GM11168 (cell line): Measurements from ENCODE around the gene SHISA6.
"Not testable (repeated sequence)": the region's sequence is repeated elsewhere in the genome, so short reads cannot be mapped to it uniquely, and the experiment has no call there.

ENCODE experiments used
- in situ Hi-C: fragments of 300-500 bp; cut with MboI; formaldehyde crosslinking; loops from one replicate; pipeline ENCODE4 v1.12.0; 2022; ENCODE audit warnings: low sequenced_read_pairs; ENCODE audit not compliant: unreplicated experiment

SHISA6 gene

DNA sequence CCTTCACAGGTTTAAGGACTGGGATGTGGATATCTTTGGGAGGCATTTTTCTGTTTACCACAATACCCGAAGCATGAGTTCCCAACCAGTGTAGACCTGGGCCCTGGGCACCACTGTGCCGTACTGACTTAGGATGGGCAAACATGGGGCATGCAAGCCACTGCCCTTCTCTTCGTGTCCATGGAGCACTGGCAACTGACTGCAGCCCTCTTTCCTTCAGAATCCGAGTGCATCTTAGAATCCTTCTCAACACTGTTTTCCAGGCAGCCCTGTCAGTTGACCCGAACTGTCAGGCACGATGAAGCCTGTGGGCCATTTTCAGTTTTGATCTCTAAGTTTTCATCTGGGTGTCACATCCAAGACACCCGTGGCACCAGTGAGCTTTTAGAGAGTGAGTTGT, 59.2 kb downstream of the SHISA6 start:
- in situ Hi-C loops: no loop called here

DNA sequence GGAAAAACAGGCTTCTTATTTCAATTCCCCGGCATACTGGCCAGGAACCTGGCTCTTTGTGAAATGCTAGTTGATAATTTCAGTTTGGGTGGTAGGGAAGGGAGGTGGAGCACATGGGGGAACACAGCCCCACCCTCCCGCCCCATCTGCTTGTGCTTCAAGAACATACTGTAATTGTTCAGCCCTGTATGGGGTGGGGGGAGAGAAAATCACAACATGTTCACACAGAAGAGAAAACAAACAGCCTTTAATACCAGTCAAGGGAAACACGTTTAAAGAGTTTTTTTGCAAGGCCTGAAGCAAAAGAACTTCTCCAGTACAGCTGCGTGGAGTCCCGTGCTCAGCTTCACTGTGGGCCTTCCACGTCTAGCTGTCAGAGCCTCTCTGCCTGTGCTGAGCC, 59.7 kb downstream of the SHISA6 start:
- in situ Hi-C loops: no loop called here

DNA sequence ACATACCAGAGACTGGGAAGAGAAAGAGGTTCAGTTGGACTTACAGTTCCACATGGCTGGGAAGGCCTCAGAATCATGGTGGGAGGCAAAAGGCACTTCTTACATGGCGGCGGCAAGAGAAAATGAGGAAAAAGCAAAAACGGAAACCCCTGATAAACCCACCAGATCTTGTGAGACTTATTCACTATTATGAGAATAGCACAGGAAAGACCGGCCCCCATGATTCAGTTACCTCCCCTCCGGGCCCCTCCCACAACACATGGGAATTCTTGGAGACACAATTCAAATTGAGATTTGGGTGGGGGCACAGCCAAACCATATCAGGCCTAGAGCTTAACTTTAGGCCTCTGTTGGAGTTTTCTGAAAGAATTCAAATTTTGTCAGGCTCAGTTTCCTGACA, 60.9 kb downstream of the SHISA6 start:
- in situ Hi-C loops: not testable (repeated sequence)

DNA sequence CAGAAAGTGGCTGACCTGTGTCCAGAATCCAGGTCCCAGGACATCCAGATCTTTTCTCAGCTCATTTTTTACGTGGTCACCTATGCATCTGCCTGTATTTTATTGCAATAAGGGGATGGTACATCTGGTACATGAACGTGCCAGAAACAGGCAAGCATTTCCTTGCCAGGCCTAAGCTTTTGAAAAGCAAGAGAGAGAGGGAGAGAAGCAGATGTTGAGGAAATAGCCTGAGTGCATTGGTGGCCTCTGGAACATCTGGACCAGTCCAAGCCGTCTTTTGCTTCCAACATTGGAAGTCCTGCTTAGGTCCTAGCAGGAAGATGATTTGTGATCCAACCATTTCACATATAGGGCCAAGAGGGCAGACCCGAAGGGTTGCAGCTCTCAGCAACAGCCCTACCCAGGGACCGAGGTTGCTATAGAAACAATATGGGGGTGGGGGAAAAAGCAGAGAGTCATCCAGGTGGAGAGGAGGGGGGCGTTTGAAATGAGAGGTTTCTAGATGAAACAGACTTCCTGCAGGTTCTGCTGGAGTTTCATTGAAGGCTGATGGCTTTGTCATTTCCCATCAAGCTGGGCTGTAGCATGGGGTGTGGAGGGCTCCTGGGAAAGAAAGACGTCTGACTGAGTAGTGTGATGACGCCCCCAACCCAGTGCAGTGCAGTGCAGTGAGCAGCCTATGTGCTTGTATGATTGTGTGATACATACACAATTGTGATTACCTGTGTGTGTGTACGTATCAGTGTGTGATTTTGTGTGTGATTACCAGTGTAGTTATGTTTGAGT, 61.6 kb downstream of the SHISA6 start:
- in situ Hi-C loops: no loop called here

DNA sequence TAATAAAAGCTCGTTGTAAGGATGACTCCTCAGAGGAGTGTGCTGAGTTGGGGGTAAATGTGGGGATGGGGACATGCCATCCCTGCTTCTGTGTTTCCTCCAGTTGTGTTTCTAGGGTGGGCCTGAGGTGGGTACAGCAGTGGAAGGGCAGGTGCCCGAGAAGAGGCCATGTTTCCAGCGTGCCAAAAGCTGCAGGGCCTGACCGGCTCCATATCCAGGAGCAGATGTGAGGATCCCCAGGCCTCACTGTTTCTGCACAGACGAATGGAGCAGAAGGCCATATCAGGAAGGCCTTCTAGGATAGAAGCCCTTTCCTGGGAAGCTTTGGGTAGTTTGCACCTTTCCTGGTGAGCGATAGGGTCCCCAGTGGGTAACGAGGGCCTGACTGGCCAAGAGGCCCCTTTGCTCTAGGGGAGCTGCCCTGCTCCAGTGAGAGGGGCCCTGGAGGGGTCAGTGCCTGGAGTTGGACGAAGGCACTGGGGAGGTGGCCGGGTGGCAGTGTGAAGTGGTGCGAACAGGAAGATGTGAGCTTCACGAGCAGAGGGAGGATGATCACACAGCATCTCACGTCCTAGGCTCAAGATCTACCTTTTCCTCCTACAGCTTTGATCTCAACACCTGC, 62.9 kb downstream of the SHISA6 start:
- in situ Hi-C loops: no loop called here

DNA sequence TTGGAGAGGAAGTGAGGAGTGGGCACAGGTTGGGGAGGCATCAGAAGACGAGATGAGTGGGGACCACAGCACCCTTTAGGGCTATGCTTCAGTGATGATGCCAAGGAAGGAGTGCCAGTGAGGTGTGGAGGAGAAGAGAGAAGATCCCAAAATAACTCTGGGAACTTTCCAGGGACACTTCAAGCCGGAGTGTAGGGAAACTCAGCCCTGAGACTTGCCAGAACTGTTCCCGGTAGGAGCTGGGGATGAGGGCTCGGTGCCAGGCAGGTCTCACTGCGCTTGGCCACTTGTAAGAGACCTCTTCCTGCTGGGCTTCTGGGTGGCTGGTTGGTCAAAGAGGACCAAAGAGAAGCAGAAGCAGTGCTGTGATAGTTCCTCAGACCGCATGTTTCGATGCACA, 63.6 kb downstream of the SHISA6 start:
- in situ Hi-C loops: no loop called here

DNA sequence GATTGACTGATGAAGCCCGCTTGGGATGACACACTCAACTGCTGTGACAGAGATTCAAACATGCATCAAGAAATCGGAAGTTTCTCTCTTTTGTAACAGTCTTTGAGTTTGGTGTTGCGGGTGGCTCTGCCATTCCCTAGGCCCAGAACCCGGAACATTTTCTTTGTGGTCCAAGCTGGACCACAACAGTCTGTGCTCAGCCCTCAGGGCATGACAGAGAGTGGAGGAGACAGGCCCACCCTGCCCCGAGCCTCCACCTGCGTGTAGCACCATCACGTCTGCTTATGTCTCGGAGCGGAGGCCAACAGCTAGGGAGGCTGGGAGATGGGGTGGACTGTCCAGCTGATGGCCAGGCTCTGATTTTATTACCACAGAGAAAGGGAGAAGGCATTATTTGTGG, 64.5 kb downstream of the SHISA6 start:
- in situ Hi-C loops: no loop called here

DNA sequence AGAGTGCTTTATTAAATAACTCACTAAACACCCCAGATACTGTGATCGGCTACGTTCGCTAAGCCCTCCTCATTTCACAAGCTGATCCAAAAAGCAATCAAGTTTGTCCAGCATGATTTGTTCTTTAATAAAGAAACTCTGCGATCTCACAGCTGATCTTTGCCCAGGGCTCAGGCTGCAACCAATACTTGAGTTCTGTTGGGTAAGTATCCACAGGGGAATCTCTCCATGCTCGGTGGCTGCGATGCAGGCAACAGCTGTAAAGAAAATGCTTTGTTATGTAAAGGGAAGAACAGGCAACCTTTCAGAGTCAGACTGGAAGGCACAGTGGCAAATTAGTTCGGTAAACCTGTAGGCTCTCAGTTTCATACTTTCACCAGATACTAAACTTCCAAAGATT, 67.5 kb downstream of the SHISA6 start:
- in situ Hi-C loops: no loop called here

DNA sequence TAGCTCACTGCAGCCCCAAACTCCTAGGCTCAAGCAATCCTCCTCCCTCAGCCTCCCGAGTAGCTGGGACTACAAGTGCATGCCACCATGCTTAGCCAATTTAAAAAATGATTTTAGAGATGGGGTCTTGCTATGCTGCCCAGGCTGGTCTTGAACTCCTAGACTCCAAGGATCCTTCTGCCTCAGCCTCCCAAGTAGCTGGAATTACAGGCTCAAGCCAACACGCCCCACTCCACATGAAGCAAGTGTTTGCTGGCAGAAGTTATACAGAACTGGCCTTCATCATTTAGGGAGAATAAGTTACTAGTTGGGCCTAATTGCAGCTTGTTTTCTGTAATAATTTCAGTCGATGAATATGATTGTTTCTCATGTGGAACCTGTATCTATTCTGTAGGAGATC, 68.0 kb downstream of the SHISA6 start:
- in situ Hi-C loops: no loop called here

DNA sequence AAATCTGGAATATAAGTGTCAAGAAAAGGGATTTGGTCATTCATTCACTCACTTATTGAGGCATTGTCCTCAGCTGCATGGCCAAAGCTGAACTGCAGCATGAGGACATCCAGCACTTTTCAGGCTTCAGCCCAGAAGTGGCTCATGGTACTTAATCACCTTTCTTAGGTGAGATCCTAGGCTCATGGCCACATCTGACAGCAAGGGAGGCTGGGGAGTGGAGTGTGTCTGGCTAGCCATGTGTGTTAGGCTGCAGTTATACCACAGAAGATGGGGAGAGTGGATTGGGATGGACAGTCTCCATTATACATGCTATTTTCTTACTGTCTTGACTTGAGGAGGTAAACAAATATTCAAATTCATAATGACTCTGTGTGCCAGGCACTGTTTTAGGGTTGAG, 68.8 kb downstream of the SHISA6 start:
- in situ Hi-C loops: no loop called here

DNA sequence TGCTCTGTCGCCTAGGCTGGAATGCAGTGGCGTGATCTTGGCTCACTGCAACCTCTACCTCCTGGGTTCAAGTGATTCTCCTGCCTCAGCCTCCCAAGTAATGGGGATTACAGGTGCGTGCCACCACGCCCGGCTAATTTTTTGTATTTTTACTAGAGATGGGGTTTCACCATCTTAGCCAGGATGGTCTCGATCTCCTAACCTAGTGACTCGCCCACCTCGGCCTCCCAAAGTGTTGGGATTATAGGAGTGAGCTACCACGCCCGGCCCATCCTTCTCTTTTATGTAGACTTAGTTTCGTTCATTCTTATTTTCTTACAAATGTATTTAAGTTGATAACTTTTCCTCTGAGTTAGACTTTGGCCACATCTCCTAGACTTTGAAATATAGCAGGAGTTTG, 75.4 kb downstream of the SHISA6 start:
- in situ Hi-C loops: not testable (repeated sequence)

DNA sequence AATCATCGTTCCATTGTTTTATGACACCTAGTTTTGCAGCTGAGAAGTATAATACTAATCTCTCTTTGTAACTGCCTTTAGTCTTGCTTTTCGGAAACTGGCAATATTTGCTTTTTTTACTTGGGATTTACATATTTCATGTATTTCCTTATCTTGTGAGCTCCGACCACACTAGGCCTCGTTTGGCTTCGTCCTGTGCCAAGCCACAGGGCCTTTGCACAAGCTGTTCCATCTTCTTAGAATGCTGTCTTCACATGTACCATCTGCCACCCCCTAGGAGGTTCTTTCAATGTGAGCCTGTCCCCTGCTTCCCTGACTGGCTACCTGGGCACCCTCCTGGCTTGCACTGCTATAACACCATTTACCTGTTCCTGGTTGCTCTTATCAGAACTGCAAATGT, 77.2 kb downstream of the SHISA6 start:
- in situ Hi-C loops: no loop called here

DNA sequence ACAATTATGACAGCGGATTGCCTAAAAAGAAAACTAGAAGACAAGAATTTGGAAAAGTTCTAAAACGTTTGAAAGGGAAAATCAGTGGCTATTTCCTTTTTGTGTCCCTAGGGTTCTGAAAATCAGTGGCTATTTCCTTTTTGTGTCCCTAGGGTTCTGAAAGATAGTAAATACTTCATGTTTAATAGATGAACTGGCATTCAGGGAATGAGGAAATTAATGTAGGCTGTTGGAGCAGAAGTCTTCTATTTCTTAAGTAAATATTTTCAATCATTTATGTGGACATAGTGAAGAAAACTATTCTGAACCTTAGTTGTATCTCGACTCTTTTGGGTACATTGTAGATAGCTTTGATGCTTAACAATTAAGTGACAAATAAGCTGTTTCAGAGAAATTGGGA, 78.9 kb downstream of the SHISA6 start:
- in situ Hi-C loops: no loop called here

DNA sequence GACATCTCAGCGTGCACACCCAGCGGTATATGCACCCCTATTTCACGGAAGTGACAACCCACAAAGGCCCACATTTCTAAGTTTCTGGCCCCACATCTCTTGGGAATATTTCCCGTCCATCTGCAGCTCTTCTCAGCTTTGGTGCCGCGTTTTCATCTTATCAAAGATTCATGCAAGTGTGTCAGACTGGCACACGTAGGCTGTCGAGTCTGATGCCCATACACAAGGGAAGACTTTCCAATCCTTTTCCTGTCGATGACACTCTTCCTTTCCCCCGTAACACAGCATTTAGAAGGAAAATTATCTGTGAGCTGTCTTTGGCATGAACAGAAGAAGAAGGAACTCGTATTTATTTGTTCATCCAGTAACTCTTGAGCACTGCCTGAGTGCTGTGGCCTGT, 83.0 kb downstream of the SHISA6 start:
- in situ Hi-C loops: no loop called here

DNA sequence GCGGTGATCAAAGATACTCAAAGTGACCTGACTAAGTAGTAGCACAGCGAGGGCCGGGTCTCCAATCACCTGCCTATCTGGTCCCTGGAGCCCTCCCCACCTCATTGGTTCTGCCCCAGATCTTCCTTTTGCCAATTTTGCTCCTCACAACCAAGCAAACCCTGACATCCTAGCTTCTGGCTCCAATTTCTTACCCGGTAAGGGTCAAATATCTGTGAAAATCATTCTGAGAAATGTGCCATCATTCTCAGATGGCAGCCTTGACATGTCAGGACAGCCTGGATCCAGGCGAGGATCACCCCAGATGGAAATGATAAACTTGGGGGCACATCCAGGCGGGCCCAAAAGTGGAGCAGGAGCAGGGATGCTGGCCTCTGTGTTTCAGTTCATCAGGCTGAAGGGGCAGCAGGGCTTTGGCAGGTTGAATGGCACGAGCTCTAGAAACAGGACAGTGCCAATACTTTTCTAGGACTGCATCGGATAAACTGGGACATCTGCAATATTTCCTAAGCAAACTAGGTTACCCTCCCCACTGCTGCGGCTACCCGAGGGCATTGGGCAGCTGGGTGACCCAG, 83.9 kb downstream of the SHISA6 start:
- in situ Hi-C loops: no loop called here

DNA sequence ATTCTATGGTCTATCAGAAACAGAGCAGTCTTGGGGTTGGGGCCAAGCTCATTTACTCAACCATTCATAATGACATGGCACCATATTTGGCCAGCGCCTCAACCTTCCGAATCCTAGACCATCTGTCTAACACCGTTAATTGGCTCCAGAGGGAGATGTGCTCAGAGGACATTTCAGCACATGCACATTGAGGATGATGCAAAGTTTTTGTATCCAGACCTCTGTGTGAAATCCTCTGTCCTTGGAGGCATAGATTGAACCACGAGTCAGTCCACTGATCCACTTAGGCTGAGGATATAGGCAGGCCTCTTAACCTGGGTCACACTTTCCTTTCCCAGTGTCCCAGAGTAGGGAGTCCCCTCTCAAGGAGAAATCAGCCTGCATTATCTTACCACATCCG, 85.5 kb downstream of the SHISA6 start:
- in situ Hi-C loops: no loop called here

DNA sequence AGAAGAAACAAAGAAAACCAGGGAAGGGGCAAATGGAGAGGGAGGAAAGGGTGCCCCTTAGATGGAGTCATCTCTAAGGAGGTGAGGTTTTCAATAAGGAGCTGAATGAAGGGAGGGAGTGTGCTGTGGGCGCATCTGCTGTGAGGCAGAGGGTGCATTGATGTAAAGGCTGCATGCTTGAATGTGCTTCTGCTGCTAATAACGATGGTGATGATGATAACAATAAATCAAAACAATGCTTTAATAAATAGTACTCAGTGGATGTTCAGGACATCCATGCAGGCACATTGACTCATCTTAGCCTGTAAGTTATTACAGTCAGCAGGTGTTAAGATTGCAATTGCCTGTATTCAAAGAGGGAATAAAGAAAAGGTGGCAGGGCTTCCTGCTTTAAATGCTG, 87.8 kb downstream of the SHISA6 start:
- in situ Hi-C loops: no loop called here

DNA sequence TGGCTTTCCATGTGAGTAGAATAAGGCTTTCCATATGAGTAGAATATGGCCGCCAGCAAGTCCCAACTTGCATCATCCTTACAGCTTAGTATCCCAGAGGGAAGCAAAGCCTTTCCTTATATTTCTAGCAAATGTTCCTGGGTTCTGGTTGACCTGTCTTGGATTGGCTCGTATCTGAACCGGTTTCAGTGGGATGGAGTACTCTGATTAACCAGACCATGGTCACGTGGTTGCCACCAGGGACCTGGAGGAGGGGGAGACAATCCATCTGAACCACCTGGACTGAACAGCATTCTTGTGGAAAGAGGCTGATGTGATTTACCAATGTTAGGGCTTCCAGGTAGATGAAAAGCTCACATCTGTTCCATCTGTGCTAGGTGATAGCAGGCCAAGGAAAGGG, 89.0 kb downstream of the SHISA6 start:
- in situ Hi-C loops: no loop called here

DNA sequence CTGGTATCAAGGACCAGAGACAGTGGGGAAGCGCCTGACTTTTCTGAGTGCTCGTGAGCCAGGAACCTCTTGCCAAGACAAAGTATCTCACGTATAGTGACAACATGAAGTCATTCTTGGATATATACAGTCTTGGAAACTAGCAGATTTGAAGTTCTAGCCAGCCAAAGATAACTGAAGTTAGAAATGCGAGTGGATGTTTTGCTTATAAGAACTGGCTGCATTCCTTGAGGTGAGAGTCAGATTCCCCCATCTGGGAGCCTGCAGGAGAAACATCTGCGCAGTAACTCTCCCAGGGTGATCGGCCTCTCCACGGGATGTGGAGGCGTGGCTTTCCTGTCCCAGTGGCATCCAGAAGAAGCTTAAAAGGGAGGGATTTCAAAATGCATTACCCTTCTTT, 89.8 kb downstream of the SHISA6 start:
- in situ Hi-C loops: no loop called here

DNA sequence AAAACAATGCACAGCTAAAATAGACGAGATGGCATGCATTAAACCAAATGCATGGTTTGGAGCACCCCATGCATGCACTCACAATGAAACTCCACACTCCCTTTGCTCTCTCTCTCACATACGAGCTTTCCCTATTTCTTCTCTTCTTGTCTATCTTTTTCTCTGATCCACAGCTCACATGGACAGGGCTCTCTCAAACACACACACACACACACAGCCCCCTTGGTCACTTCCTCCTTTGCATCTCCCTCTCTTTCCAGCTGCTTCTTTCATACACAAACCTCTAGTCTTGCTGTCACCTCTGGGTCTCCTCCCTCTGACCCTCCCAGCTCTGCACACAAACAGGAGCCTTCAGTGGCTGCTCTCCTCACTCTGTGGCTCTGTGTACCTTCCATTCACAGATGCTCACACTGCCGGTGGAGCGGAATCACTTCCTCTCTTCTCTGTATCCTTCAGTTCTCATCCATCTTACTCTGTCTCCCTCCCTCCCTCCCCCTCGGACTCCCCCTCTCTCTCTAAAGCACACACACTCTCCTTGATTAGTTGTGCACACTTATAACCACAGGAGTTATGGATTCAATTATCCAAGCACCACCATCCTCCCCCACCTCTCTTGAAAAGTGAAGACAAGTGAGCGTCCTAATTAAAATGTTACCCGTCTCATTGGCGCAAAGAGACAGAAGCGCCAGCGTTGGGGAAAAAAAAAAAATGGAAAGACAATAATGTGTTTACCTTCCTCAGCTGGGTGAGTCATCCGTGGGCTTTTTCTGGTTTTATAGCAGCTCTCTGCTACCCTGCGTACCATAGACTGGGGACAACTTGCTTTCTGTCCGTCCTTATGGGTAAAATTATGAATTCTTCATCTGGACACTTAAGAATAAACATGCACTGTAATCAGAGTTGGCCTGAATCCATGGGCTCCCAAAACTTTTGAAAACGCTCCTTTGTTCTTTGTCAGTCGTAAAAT, 90.8 kb downstream of the SHISA6 start:
- in situ Hi-C loops: no loop called here

DNA sequence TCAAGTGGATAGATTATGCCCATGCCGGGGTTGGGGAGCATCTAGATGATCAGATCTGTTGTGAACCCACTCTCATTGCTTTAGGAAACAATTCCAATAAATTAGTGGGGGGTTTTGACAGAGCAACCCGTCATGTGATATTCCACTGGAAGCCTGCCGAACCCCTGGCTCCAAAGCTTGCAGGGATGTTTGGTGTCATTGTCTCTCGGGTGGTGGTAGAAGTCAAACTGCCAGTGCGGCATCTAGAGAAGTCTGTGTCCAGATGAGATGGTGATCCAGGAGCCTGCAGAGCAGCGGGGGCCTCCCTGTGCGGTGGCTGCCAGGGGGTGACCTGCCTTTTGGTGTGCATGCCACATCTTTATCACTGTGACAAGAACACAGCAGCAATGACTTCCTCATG, 91.7 kb downstream of the SHISA6 start:
- in situ Hi-C loops: no loop called here
